PC-3 (cell line): Measurements from ENCODE around the gene EPB41L2.
"Not testable (repeated sequence)": the region's sequence is repeated elsewhere in the genome, so short reads cannot be mapped to it uniquely, and the experiment has no call there.

Experiments used
- CTCF ChIP-seq: fragments of 300-600 bp; sonication (generic); conservative IDR thresholded peaks from 2 replicates; pipeline ENCODE4 v1.5.1; 2017; ENCODE audit warnings: antibody characterized with exemption, low read depth, mild to moderate bottlenecking, low read length
- EZH2 ChIP-seq: fragments of 300-600 bp; sonication (generic); IDR thresholded peaks from one replicate; pipeline ENCODE4 v1.6.1; 2017; ENCODE audit warnings: antibody characterized with exemption, mild to moderate bottlenecking, low read length; ENCODE audit not compliant: unreplicated experiment

- not testable (repeated sequence) for TF ChIP-seq EZH2, CTCF
These were observed 120.3 kb downstream of the EPB41L2 start for GRCh38 chr6:130942752-130943151.
